Measurements from ENCODE around the gene IL9. TPM values are rescaled to one million over a fixed set of nuclear protein-coding genes. Genes with fewer than 3 reads are reported as not detected.

Gene IL9
- total RNA-seq, 2 donors from 2014 or later: not detected

- Mint-ChIP-seq H3K4me1 (peaks cover 10% of the 10 kb centered on the region), H3K27me3 (peaks cover 57% of the 10 kb centered on the region), H3K27ac (no peak overlapping the region), H3K36me3 (ENCODE audit: low read depth) (peaks cover 7% of the 10 kb centered on the region), H3K4me3 (no peak overlapping the region)
- no peak for DNase-seq
- ATAC-seq: no peak
- no peaks in the 10 kb centered on the region for H3K9me3 ChIP-seq (ENCODE audit: control insufficient read depth, low read length, poor library complexity, severe bottlenecking)
Measured at GRCh38 chr5:135915466-135916001, 19.9 kb upstream of the IL9 start.

GRCh38 chr5:135913713-135914626 is 18.3 kb upstream of the IL9 start:
- no peak for DNase-seq
- H3K27ac Mint-ChIP-seq: no peak overlapping the region

DNA sequence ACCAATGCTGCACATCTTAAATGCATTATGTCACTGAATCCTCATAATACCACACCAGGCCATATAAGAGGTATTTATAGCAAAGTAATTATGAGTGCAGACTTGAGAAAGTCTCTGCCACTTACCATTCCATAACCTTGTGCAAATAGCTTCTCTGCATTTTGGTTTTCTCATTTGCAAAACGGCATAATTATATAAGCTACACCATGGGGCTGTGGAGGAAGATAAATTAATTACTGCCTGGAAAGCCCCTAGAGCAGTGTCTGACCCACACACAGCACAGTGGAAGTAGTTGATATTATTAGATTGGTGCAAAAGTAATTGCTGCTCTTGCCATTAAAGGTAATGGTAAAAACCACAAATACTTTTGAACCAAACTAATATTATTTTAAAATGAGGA is 9.5 kb upstream of the IL9 start:
- H3K27me3 Mint-ChIP-seq: peaks cover 68% of the 10 kb centered on the region
- H3K4me1 Mint-ChIP-seq: peaks cover 5% of the 10 kb centered on the region
- H3K36me3 Mint-ChIP-seq (ENCODE audit: low read depth): no peaks in the 10 kb centered on the region
- DNase-seq (no peak), ATAC-seq (no peak)
- no peaks in the 10 kb centered on the region for H3K9me3 ChIP-seq (ENCODE audit: control insufficient read depth, low read length, poor library complexity, severe bottlenecking)
- no peak overlapping the region for H3K27ac Mint-ChIP-seq
- H3K4me3 Mint-ChIP-seq: no peak overlapping the region

More at GRCh38 chr5:135913713-135914626, 18.3 kb upstream of the IL9 start:
- peaks cover 10% of the 10 kb centered on the region for H3K4me1 Mint-ChIP-seq
- H3K36me3 Mint-ChIP-seq (ENCODE audit: low read depth): peaks cover 9% of the 10 kb centered on the region
- H3K27me3 Mint-ChIP-seq: peaks cover 63% of the 10 kb centered on the region
- ATAC-seq: peak; percentile 12
- peak overlapping the region; percentile 68 for H3K4me3 Mint-ChIP-seq
- no peaks in the 10 kb centered on the region for H3K9me3 ChIP-seq (ENCODE audit: control insufficient read depth, low read length, poor library complexity, severe bottlenecking)

DNA sequence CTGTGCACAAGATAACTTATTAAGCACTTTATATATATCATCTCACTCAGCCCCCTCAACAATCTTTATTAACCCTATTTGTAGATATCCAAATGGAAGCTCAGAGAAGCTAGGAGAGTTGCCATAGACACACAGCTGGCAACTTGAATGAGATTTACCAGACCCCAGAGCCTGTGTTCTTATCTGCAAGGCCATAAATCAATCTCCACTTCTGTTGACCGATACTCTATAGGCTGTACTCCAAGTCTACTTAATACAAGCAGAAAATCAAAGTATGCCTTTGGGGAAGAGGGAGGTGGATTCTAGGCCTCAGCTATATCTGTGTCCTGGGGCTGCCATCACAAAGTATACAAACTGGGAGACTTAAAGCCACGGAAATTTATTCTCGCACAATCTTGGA is 6.0 kb upstream of the IL9 start:
- H3K27me3 Mint-ChIP-seq: peaks cover 65% of the 10 kb centered on the region
- DNase-seq (no peak), ATAC-seq (no peak)
- H3K27ac Mint-ChIP-seq: no peak overlapping the region
- H3K36me3 Mint-ChIP-seq (ENCODE audit: low read depth): peaks cover 2% of the 10 kb centered on the region
- peaks cover 5% of the 10 kb centered on the region for H3K4me1 Mint-ChIP-seq
- no peaks in the 10 kb centered on the region for H3K9me3 ChIP-seq (ENCODE audit: control insufficient read depth, low read length, poor library complexity, severe bottlenecking)
- no peak overlapping the region for H3K4me3 Mint-ChIP-seq

DNA sequence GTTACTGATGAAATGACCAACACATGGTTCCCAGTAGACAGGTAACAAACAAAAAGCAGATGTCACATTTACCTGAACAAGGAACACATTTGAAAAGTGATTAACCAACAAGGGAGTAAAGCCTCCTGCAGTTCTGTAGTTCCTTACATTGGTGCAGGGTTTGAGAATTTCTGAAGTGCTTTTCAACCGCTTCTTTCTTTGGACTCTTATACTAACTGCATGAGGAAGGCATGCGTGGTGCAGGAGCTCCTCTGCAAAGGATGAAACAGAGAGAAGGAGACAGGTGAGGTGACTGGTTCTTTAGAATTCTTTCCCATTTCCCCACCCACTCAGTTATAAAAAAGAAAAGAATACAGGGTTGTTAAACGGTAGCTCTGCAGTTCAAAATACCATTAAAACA is 4.6 kb upstream of the IL9 start:
- ATAC-seq (no peak), DNase-seq (no peak)
- H3K9me3 ChIP-seq (ENCODE audit: control insufficient read depth, low read length, poor library complexity, severe bottlenecking): peaks cover 2% of the 10 kb centered on the region
- Mint-ChIP-seq H3K27ac (no peak overlapping the region), H3K4me1 (peaks cover 6% of the 10 kb centered on the region), H3K4me3 (no peak overlapping the region), H3K36me3 (ENCODE audit: low read depth) (peaks cover 2% of the 10 kb centered on the region), H3K27me3 (peaks cover 71% of the 10 kb centered on the region)

GRCh38 chr5:135898651-135899050 is 3.0 kb upstream of the IL9 start:
- Mint-ChIP-seq H3K27ac (no peak overlapping the region), H3K4me3 (no peak overlapping the region), H3K4me1 (peaks cover 8% of the 10 kb centered on the region), H3K27me3 (peaks cover 69% of the 10 kb centered on the region), H3K36me3 (ENCODE audit: low read depth) (peaks cover 2% of the 10 kb centered on the region)
- DNase-seq (no peak), ATAC-seq (no peak)
- peaks cover 2% of the 10 kb centered on the region for H3K9me3 ChIP-seq (ENCODE audit: control insufficient read depth, low read length, poor library complexity, severe bottlenecking)

- DNase-seq (no peak), ATAC-seq (no peak)
- H3K9me3 ChIP-seq (ENCODE audit: control insufficient read depth, low read length, poor library complexity, severe bottlenecking): peaks cover 2% of the 10 kb centered on the region
- Mint-ChIP-seq H3K4me3 (no peak overlapping the region), H3K27ac (no peak overlapping the region), H3K36me3 (ENCODE audit: low read depth) (peaks cover 2% of the 10 kb centered on the region), H3K27me3 (peaks cover 54% of the 10 kb centered on the region), H3K4me1 (peaks cover 11% of the 10 kb centered on the region)
Measured at GRCh38 chr5:135894789-135895188, 852 bp downstream of the IL9 start.

- H3K27ac Mint-ChIP-seq: no peak overlapping the region
- DNase-seq: no peak
- H3K27me3 Mint-ChIP-seq: peaks cover 49% of the 10 kb centered on the region
Measured at GRCh38 chr5:135894276-135894675, 1.4 kb downstream of the IL9 start.

DNA sequence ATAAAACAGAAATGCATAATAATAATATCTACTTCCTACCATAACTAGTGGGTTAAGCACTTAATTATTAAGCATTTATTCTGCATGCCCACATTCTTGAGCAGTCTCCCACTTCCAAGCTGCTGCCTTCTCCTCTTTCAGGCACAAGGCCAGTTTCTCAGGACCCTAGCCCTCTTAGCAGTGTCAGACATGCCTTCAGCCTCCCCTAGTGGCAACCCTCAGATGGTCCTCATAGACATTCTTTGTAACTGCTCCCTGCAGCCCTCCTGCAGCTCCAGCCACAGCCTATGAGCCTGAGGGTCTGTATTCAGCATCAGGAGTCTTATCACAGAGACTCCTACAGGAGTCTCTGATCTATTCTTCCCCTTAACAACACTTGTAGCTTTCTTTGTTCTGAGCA is 3.9 kb downstream of the IL9 start:
- DNase-seq (no peak), ATAC-seq (no peak)
- Mint-ChIP-seq H3K4me1 (peaks cover 18% of the 10 kb centered on the region), H3K27me3 (peaks cover 34% of the 10 kb centered on the region), H3K36me3 (ENCODE audit: low read depth) (no peaks in the 10 kb centered on the region), H3K27ac (peak overlapping the region; percentile 39), H3K4me3 (no peak overlapping the region)
- peaks cover 2% of the 10 kb centered on the region for H3K9me3 ChIP-seq (ENCODE audit: control insufficient read depth, low read length, poor library complexity, severe bottlenecking)

More at GRCh38 chr5:135894276-135894675, 1.4 kb downstream of the IL9 start:
- no peak overlapping the region for H3K4me3 Mint-ChIP-seq
- peaks cover 2% of the 10 kb centered on the region for H3K9me3 ChIP-seq (ENCODE audit: control insufficient read depth, low read length, poor library complexity, severe bottlenecking)
- H3K4me1 Mint-ChIP-seq: peaks cover 11% of the 10 kb centered on the region
- no peak for ATAC-seq
- H3K36me3 Mint-ChIP-seq (ENCODE audit: low read depth): peaks cover 2% of the 10 kb centered on the region

- Mint-ChIP-seq H3K4me3 (no peak overlapping the region), H3K36me3 (ENCODE audit: low read depth) (no peaks in the 10 kb centered on the region), H3K27me3 (peaks cover 30% of the 10 kb centered on the region), H3K27ac (peak overlapping the region; percentile 39), H3K4me1 (peaks cover 18% of the 10 kb centered on the region)
- ATAC-seq (no peak), DNase-seq (no peak)
- H3K9me3 ChIP-seq (ENCODE audit: control insufficient read depth, low read length, poor library complexity, severe bottlenecking): peaks cover 2% of the 10 kb centered on the region
Measured at GRCh38 chr5:135891268-135891667, 4.4 kb downstream of the IL9 start.

DNA sequence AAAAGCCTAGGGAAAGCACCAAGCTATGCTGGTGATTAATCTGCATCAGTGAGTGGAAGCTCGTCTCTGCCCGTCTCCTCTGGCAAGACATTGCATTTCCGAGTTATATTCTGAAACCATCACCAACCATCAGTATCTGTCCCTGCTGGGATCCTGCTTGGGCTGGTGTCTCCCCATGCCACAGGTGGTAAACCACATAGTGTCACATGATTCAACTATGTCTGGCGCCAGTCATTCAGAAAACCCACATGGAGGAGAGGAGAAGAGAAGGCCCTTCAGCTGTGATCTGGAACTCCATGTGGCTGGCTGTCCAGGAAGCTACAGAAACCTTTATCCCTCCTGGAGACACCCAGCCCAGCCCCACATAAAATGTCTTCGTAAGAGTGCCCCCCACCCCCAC is 4.8 kb downstream of the IL9 start:
- Mint-ChIP-seq H3K27ac (peak overlapping the region; percentile 39), H3K27me3 (peaks cover 26% of the 10 kb centered on the region), H3K4me1 (peaks cover 18% of the 10 kb centered on the region), H3K36me3 (ENCODE audit: low read depth) (no peaks in the 10 kb centered on the region), H3K4me3 (no peak overlapping the region)
- H3K9me3 ChIP-seq (ENCODE audit: control insufficient read depth, low read length, poor library complexity, severe bottlenecking): peaks cover 2% of the 10 kb centered on the region
- DNase-seq (no peak), ATAC-seq (peak; percentile 44)

DNA sequence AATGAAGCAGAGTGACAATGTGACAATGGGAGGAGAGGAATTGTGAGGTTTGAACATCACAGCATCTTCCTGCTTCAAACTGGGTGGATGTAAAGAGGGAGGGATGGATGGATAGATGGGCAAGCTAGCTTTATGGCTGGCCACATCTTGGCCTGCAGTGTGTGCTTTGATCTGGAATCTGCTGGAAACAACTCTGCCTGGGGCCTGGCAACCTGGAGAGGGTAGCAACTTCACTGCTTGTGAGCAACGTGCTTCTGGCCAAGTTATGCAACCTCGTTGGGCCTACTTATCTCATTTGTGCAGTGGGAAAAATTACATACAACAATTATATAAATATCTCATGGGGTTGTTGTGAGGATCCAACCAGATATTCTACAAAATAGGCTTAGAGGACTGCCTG is 5.3 kb downstream of the IL9 start:
- ATAC-seq (no peak), DNase-seq (no peak)
- Mint-ChIP-seq H3K27ac (no peak overlapping the region), H3K27me3 (peaks cover 26% of the 10 kb centered on the region), H3K4me3 (no peak overlapping the region), H3K36me3 (ENCODE audit: low read depth) (no peaks in the 10 kb centered on the region), H3K4me1 (peaks cover 17% of the 10 kb centered on the region)
- H3K9me3 ChIP-seq (ENCODE audit: control insufficient read depth, low read length, poor library complexity, severe bottlenecking): no peaks in the 10 kb centered on the region

DNA sequence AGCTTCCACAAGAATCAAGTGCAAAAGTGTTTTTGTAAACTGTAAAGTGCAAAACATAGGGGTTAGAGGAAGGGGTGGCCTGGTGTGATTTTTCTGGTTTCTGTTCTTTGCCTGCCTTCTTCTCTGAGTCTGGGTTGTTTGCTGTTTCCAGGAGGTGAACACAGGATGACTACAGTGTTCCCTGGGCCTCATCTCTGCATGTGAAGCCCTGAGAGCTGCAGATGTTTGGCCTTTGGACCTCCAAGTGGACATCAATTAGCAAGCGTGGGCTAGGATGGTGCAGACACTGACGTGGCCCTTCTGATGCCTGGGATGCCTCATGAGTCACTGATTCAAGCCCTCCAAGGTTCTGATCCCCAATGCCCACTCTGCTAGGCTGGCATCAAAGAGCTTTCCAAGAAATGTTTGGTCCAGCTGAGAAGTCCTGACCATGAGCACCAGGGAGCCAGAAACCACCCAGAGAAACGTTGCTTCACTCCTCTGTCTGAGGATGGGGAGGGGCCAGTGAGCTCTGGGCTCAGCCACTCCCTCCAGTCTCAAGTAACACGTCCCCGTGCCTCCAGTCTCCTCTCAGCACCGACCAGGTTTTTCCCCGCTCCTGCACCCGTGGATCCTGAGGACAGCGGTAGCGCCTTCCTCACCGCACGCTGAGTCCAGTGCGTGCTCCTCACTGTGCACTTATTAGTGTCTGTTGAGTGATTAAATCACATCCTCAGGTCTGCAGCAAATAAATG is 7.6 kb downstream of the IL9 start:
- DNase-seq (no peak), ATAC-seq (no peak)
- Mint-ChIP-seq H3K4me3 (no peak overlapping the region), H3K36me3 (ENCODE audit: low read depth) (no peaks in the 10 kb centered on the region), H3K4me1 (peaks cover 15% of the 10 kb centered on the region), H3K27me3 (peaks cover 35% of the 10 kb centered on the region), H3K27ac (no peak overlapping the region)
- H3K9me3 ChIP-seq (ENCODE audit: control insufficient read depth, low read length, poor library complexity, severe bottlenecking): no peaks in the 10 kb centered on the region
